ENCODE data around the gene MLLT3.

GRCh38 chr9:20414150-20414549 lies 208.1 kb downstream of the MLLT3 start:
- TF ChIP-seq CTCF (conservative IDR thresholded peaks at IDR 0.05 in 1 of 2, IDR thresholded peaks at IDR 0.05 in 1 of 2; ENCODE audit: extremely low read depth in 1 of 2, insufficient read depth in 1 of 2, low read depth in 1 of 2, low read length in 2 of 2) (no peak), EZH2 (IDR thresholded peaks at IDR 0.05; ENCODE audit: borderline replicate concordance, low read length) (no peak)

All from mammary epithelial cell (primary cell).